ENCODE data around the gene ARHGEF16.

Gene ARHGEF16

GRCh38 chr1:3474016-3474415 is 19.6 kb downstream of the ARHGEF16 start:
- Histone ChIP-seq H3K36me3 (ENCODE audit: control insufficient read depth in 2 of 2, insufficient read depth in 2 of 2, low read length in 2 of 2) (peaks cover 22 to 30% of the 10 kb centered on the region in 2 donors), H3K4me3 (ENCODE audit: low read length in 2 of 2) (no peak overlapping the region), H3K9me3 (ENCODE audit: control insufficient read depth in 2 of 2, low read length in 2 of 2) (no peaks in the 10 kb centered on the region), H3K4me1 (ENCODE audit: control insufficient read depth in 2 of 2, insufficient read depth in 2 of 2, low read length in 2 of 2) (no peaks in the 10 kb centered on the region), H3K27ac (ENCODE audit: low read depth in 2 of 2, low read length in 2 of 2) (no peak overlapping the region), H3K9ac (ENCODE audit: low read depth in 1 of 2, low read length in 2 of 2) (no peak overlapping the region), H3K27me3 (ENCODE audit: control insufficient read depth in 2 of 2, insufficient read depth in 2 of 2, low read length in 2 of 2) (no peaks in the 10 kb centered on the region)

GRCh38 chr1:3474421-3474820 is 20.0 kb downstream of the ARHGEF16 start:
- H3K4me3 ChIP-seq (ENCODE audit: low read length in 2 of 2) = no peak overlapping the region
- peaks cover 22 to 26% of the 10 kb centered on the region in 2 donors for H3K36me3 ChIP-seq (ENCODE audit: control insufficient read depth in 2 of 2, insufficient read depth in 2 of 2, low read length in 2 of 2)
- no peaks in the 10 kb centered on the region for H3K9me3 ChIP-seq (ENCODE audit: control insufficient read depth in 2 of 2, low read length in 2 of 2)
- H3K27me3 ChIP-seq (ENCODE audit: control insufficient read depth in 2 of 2, insufficient read depth in 2 of 2, low read length in 2 of 2) = no peaks in the 10 kb centered on the region
- H3K9ac ChIP-seq (ENCODE audit: low read depth in 1 of 2, low read length in 2 of 2) = no peak overlapping the region
- H3K4me1 ChIP-seq (ENCODE audit: control insufficient read depth in 2 of 2, insufficient read depth in 2 of 2, low read length in 2 of 2) = no peaks in the 10 kb centered on the region
- no peak overlapping the region for H3K27ac ChIP-seq (ENCODE audit: low read depth in 2 of 2, low read length in 2 of 2)

GRCh38 chr1:3475839-3476573 is 21.5 kb downstream of the ARHGEF16 start:
- Histone ChIP-seq H3K4me1 (ENCODE audit: control insufficient read depth in 2 of 2, insufficient read depth in 2 of 2, low read length in 2 of 2) (peaks cover 7 to 13% of the 10 kb centered on the region in 2 donors), H3K36me3 (ENCODE audit: control insufficient read depth in 2 of 2, insufficient read depth in 2 of 2, low read length in 2 of 2) (peaks cover 18 to 23% of the 10 kb centered on the region in 2 donors), H3K4me3 (ENCODE audit: low read length in 2 of 2) (no peak overlapping the region), H3K9me3 (ENCODE audit: control insufficient read depth in 2 of 2, low read length in 2 of 2) (no peaks in the 10 kb centered on the region), H3K27ac (ENCODE audit: low read depth in 2 of 2, low read length in 2 of 2) (no peak overlapping the region), H3K27me3 (ENCODE audit: control insufficient read depth in 2 of 2, insufficient read depth in 2 of 2, low read length in 2 of 2) (no peaks in the 10 kb centered on the region), H3K9ac (ENCODE audit: low read depth in 1 of 2, low read length in 2 of 2) (no peak overlapping the region)

DNA sequence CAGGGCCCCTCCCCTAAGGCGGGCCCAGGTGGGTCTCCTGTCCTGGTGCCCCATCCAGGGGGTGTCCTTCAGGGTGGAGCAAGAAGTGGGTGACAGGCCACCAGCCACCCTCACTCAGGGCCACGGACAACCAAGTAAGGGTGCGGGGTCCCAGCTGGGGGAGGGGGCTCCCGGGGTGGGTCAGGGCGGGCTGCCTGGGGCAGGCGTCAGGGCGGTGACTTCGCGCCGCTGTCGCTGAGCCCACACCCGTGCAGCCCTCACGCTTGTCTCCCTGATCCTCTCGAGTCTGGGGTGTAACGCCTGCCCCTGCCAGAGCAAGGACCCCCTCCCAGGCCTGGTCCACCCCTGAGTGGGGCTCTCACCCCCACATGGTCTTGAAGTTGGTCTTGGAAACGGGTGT is 22.2 kb downstream of the ARHGEF16 start:
- peaks cover 7 to 13% of the 10 kb centered on the region in 2 donors for H3K4me1 ChIP-seq (ENCODE audit: control insufficient read depth in 2 of 2, insufficient read depth in 2 of 2, low read length in 2 of 2)
- peaks cover 18 to 23% of the 10 kb centered on the region in 2 donors for H3K36me3 ChIP-seq (ENCODE audit: control insufficient read depth in 2 of 2, insufficient read depth in 2 of 2, low read length in 2 of 2)
- H3K9ac ChIP-seq (ENCODE audit: low read depth in 1 of 2, low read length in 2 of 2) = no peak overlapping the region
- H3K27me3 ChIP-seq (ENCODE audit: control insufficient read depth in 2 of 2, insufficient read depth in 2 of 2, low read length in 2 of 2) = no peaks in the 10 kb centered on the region
- H3K4me3 ChIP-seq (ENCODE audit: low read length in 2 of 2) = no peak overlapping the region
- H3K27ac ChIP-seq (ENCODE audit: low read depth in 2 of 2, low read length in 2 of 2) = no peak overlapping the region
- no peaks in the 10 kb centered on the region for H3K9me3 ChIP-seq (ENCODE audit: control insufficient read depth in 2 of 2, low read length in 2 of 2)

- H3K27ac ChIP-seq (ENCODE audit: low read depth in 2 of 2, low read length in 2 of 2) = no peak overlapping the region
- peaks cover 7 to 13% of the 10 kb centered on the region in 2 donors for H3K4me1 ChIP-seq (ENCODE audit: control insufficient read depth in 2 of 2, insufficient read depth in 2 of 2, low read length in 2 of 2)
- peaks cover 14 to 23% of the 10 kb centered on the region in 2 donors for H3K36me3 ChIP-seq (ENCODE audit: control insufficient read depth in 2 of 2, insufficient read depth in 2 of 2, low read length in 2 of 2)
- no peak overlapping the region for H3K9ac ChIP-seq (ENCODE audit: low read depth in 1 of 2, low read length in 2 of 2)
- H3K4me3 ChIP-seq (ENCODE audit: low read length in 2 of 2) = no peak overlapping the region
- H3K27me3 ChIP-seq (ENCODE audit: control insufficient read depth in 2 of 2, insufficient read depth in 2 of 2, low read length in 2 of 2) = no peaks in the 10 kb centered on the region
- H3K9me3 ChIP-seq (ENCODE audit: control insufficient read depth in 2 of 2, low read length in 2 of 2) = no peaks in the 10 kb centered on the region
Measured at GRCh38 chr1:3477241-3477995, 23.0 kb downstream of the ARHGEF16 start.

DNA sequence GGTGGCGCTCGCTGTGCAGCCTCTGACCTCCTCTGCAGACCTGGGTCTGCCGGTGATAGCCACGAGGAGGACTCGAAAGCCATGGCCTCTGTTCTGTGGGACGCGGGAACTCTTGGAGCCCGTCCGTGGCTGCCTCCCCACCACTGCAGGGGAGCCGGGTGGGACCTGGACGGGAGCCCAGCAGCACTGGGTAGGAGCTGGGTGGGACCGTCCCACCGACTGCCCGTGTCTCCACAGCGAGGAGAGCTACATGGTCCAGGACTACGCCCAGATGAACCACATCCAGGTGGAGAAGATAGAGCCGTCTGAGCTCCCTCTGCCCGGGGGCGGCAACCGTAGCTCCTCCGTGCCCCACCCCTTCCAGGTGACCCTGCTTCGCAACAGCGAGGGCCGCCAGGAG is 23.7 kb downstream of the ARHGEF16 start:
- Histone ChIP-seq H3K36me3 (ENCODE audit: control insufficient read depth in 2 of 2, insufficient read depth in 2 of 2, low read length in 2 of 2) (peaks cover 14 to 18% of the 10 kb centered on the region in 2 donors), H3K9ac (ENCODE audit: low read depth in 1 of 2, low read length in 2 of 2) (no peak overlapping the region), H3K27me3 (ENCODE audit: control insufficient read depth in 2 of 2, insufficient read depth in 2 of 2, low read length in 2 of 2) (no peaks in the 10 kb centered on the region), H3K9me3 (ENCODE audit: control insufficient read depth in 2 of 2, low read length in 2 of 2) (no peaks in the 10 kb centered on the region), H3K4me3 (ENCODE audit: low read length in 2 of 2) (no peak overlapping the region), H3K27ac (ENCODE audit: low read depth in 2 of 2, low read length in 2 of 2) (no peak overlapping the region), H3K4me1 (ENCODE audit: control insufficient read depth in 2 of 2, insufficient read depth in 2 of 2, low read length in 2 of 2) (peaks cover 7 to 13% of the 10 kb centered on the region in 2 donors)

DNA sequence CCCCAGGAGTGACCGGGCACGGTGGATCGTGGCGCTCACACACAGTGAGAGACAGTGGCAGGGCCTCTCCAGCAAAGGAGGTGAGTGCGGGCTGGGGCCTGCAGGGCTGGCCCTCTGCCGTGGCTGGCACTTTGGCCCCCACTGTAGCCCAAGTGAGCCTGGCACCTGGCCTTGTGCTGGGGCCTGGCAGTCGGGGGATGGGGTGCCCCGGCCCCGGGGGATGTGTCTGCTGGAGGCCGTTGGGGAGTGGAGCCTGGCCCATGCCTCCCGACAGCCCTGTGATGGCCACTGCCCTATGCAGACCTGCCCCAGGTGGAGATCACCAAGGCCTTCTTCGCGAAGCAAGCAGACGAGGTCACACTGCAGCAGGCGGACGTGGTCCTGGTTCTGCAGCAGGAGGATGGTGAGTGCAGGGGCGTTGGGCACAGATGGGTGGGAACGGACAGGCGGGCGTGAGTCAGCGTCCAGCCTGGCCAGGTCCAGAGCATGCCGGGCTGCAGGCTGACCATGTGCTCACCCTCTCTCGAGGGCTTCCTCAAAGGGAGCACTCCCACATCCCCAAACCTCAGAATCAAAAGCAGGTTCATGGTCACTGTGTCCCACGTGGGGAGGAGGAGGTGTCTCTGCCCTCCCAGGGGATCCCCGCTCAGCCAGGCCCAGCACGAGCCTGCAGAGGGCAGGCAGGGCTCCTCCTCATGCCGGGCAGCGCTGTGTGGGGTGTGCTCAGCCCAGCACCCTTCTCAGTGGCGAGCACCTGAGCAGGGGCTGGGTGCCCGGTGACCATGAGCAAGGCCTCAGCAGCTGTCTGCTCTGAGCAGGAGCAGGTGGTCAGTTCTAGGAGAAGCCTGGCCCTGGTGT is 25.3 kb downstream of the ARHGEF16 start:
- peak overlapping the region; percentile 65 to 66 for H3K27ac ChIP-seq (ENCODE audit: low read depth in 2 of 2, low read length in 2 of 2)

GRCh38 chr1:3480369-3480719 is 25.9 kb downstream of the ARHGEF16 start:
- H3K9me3 ChIP-seq (ENCODE audit: control insufficient read depth in 2 of 2, low read length in 2 of 2) = no peaks in the 10 kb centered on the region
- H3K27ac ChIP-seq (ENCODE audit: low read depth in 2 of 2, low read length in 2 of 2) = peak overlapping the region; percentile 65 to 66
- no peaks in the 10 kb centered on the region for H3K27me3 ChIP-seq (ENCODE audit: control insufficient read depth in 2 of 2, insufficient read depth in 2 of 2, low read length in 2 of 2)
- H3K9ac ChIP-seq (ENCODE audit: low read depth in 1 of 2, low read length in 2 of 2) = no peak overlapping the region
- H3K4me3 ChIP-seq (ENCODE audit: low read length in 2 of 2) = no peak overlapping the region
- H3K4me1 ChIP-seq (ENCODE audit: control insufficient read depth in 2 of 2, insufficient read depth in 2 of 2, low read length in 2 of 2) = peaks cover 7 to 16% of the 10 kb centered on the region in 2 donors
- peaks cover 5 to 7% of the 10 kb centered on the region in 2 donors for H3K36me3 ChIP-seq (ENCODE audit: control insufficient read depth in 2 of 2, insufficient read depth in 2 of 2, low read length in 2 of 2)

More for the DNA sequence above, 25.3 kb downstream of the ARHGEF16 start:
- H3K27me3 ChIP-seq (ENCODE audit: control insufficient read depth in 2 of 2, insufficient read depth in 2 of 2, low read length in 2 of 2) = no peaks in the 10 kb centered on the region
- peaks cover 7 to 16% of the 10 kb centered on the region in 2 donors for H3K4me1 ChIP-seq (ENCODE audit: control insufficient read depth in 2 of 2, insufficient read depth in 2 of 2, low read length in 2 of 2)
- H3K9ac ChIP-seq (ENCODE audit: low read depth in 1 of 2, low read length in 2 of 2) = no peak overlapping the region
- peaks cover 5 to 7% of the 10 kb centered on the region in 2 donors for H3K36me3 ChIP-seq (ENCODE audit: control insufficient read depth in 2 of 2, insufficient read depth in 2 of 2, low read length in 2 of 2)
- no peaks in the 10 kb centered on the region for H3K9me3 ChIP-seq (ENCODE audit: control insufficient read depth in 2 of 2, low read length in 2 of 2)
- no peak overlapping the region for H3K4me3 ChIP-seq (ENCODE audit: low read length in 2 of 2)

GRCh38 chr1:3481046-3481445 is 26.6 kb downstream of the ARHGEF16 start:
- no peak overlapping the region for H3K9ac ChIP-seq (ENCODE audit: low read depth in 1 of 2, low read length in 2 of 2)
- no peaks in the 10 kb centered on the region for H3K9me3 ChIP-seq (ENCODE audit: control insufficient read depth in 2 of 2, low read length in 2 of 2)
- H3K36me3 ChIP-seq (ENCODE audit: control insufficient read depth in 2 of 2, insufficient read depth in 2 of 2, low read length in 2 of 2) = peaks cover under 1 to 3% of the 10 kb centered on the region in 2 donors
- H3K4me1 ChIP-seq (ENCODE audit: control insufficient read depth in 2 of 2, insufficient read depth in 2 of 2, low read length in 2 of 2) = peaks cover 7 to 16% of the 10 kb centered on the region in 2 donors
- no peak overlapping the region for H3K4me3 ChIP-seq (ENCODE audit: low read length in 2 of 2)
- H3K27ac ChIP-seq (ENCODE audit: low read depth in 2 of 2, low read length in 2 of 2) = no peak overlapping the region
- no peaks in the 10 kb centered on the region for H3K27me3 ChIP-seq (ENCODE audit: control insufficient read depth in 2 of 2, insufficient read depth in 2 of 2, low read length in 2 of 2)

Data from mucosa of rectum (tissue), 2 donors.